HG02938 (cell line): ENCODE results near the gene HBS1L.

Experiments used
- ATAC-seq: cut with Tn5 transposase; IDR thresholded peaks from one replicate; pipeline ENCODE4 v1.9.1; 2021; ENCODE audit warnings: mild to moderate bottlenecking, moderate library complexity; ENCODE audit not compliant: unreplicated experiment

HBS1L gene

DNA sequence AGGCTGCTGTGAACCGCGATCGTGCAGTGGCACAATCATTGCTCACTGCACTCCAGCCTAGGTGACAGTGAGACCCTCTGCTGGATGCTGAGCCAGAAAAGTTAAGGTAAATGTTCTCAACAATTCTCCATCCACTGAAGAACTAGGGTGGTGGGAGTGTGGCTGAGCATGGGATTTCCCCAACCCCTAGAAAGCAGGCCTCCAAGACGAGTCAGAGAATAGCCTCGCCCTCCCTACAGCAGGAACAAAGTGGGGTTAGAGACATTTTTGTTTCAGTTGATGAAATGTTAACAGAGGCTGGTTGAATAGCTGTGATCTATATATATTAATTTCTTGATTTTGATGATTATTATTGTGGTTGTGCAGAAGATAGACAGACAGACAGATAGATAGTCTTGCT is 98.6 kb downstream of the HBS1L start:
- ATAC-seq, result no peak

DNA sequence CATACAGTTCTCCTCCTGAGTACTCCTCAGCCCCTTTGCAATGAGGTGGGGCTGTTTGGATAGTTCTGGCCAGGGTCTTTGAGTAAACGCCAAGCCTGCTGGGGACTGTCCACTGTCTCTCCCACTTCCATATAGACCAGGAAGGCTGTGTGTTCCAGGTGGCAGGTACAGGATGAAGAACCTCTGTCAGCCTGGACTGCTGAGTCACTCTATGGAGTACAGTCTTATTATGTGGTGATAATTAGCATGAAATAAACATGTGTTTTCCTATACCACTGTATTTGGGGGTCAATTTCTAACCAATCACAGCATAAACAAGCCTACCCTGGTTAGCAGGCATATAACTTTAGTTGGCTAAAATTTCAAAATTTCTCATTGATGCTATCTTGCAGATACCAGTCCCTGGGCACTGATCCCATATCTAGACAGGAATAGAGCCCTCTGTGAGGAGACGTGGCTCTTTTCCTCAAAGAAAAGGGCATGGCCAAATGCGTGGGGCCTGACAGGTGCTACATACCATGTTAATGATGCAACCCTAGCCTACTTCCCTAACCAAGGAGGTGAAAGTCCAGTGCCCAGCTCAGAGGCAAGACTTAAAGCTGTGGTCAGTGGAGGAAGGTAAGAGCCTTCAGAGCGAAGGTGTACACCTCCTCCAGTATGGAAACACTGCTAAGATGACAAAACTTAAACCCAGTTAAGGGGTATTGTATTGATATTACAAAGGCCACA is 100.2 kb downstream of the HBS1L start:
- ATAC-seq, result no peak

DNA sequence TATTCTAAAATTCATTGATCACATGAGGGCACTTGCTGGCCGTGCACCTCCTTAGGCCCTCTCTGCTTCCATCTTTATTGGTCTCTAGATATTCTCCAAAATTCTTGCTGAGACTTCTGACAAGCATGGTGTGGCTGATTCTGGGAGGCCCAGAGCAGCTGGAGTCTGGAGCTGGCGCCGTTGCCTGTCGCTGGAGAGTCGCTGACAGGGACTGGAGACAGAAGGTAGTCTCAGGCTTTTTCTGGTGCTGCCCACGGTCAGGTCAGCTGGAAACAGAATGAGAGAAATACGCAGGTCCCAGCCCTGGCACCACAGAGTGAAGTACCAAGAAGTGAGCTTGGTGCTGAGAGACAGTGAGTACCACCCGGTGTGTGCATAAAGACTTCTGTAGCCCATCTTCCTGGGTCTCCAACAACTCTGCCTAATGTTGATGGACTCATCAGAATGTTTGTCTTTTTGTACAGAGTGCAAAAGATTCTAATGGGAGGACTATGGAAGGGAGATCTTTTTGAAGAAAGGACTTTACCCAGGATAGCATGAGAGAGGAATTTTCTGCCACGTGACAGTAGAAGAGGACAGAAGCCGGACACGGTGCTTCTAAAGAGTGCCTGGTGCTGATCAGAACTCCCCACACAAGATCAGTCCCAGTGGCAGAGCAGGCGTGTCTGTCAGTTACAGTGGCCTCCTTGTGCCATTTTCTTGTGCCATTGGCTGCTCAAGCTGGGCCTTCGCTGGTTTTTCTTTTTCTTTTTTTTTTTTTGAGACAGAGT is 102.9 kb downstream of the HBS1L start:
- ATAC-seq, result no peak

DNA sequence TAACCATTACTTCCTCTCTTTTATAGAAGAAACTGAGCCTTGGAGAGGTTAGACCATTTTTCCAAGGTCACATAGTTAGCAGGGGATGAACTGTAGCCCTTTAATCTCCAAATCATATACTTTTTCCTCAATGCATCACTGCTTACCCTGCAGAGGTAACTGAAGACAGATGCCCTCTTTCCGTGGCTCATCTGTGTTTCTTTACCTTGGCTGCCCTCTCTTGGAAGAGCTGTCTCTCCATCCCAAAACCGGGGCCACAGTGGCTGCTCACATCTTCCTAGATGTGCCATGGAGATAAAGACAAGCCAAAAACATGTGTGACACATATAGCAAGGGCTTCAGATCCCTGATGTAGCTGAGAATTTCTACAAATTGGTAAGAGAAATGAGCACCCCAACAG is 104.1 kb downstream of the HBS1L start:
- no peak for ATAC-seq

DNA sequence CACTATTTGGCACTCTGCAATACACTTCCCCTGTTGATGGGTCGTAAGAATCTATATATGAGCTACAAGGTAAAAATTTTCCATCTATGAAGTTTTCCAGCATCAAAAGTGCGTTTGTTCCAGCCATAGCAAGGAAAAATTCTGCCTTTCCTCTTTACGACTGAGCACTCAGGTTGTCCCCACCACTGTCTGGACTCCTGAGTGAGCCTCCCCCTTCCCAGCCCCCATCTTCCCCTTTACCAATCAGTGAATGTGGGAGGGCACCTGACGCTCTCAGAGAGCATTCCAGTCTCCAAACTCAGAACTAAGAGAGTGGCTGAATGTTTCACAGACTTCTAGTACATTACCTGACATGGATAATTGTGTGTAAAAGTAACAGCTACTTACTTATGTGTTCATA is 104.7 kb downstream of the HBS1L start, which contains the start of gene ALDH8A1:
Gene ALDH8A1, minus strand, starts transcription at position 175 of the 400 bp plus-strand sequence. Its CDS starts 48 bp downstream, at position 127.
- ATAC-seq, result no peak

DNA sequence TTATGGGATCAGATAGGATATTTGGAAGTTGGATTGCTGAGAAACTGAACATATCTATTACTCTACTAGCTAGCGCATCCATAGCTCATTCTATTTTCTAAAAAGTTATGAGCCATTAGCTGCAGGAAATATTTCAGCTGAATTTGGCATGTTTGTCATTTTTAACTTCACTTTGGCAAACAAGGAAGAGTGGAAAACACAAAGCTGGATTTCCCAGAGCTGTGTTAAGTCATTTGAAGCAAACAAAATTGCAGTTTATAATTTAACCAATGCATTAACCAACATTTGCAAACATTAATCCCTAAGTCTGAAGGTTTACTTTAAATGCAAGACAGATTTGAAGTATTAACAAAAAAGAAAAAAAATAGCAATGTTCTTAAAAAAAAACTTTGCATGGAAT is 105.9 kb downstream of the HBS1L start:
- ATAC-seq, result no peak

DNA sequence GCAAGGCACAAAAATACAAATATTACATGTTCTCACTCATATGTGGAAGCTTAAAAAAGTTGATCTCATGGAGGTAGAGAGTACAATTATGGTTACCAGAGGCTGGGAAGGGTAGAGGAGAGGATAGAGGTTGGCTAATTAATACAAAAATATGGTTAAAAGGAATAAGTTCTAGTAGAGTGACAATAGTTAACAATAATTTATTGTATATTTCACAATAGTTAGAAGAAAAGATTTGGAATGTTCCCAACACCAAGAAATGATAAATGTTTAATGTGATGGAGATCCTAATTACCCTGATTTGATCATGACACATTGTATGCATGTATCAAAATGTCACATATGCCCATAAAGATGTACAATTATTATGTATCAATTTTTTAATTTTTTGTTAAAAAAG is 106.5 kb downstream of the HBS1L start:
- no peak for ATAC-seq

DNA sequence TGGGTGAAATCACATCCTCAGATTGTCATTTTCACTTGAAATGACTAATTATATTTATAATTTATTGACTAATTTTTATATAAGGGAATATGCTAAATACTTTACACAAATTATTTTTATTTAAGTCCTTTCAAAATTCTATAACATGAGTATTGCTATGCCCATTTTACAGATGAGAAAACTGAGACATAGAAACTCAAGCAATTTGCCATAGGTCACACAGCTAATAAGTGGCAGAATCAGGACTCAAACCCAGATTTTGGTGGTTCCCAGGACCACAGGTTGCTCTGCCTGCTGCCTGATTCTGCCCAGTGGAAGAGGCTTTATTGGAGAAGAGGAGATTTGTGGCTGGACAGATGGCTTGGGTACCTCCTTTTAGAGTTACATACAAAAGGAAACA is 109.6 kb downstream of the HBS1L start:
- no peak for ATAC-seq

DNA sequence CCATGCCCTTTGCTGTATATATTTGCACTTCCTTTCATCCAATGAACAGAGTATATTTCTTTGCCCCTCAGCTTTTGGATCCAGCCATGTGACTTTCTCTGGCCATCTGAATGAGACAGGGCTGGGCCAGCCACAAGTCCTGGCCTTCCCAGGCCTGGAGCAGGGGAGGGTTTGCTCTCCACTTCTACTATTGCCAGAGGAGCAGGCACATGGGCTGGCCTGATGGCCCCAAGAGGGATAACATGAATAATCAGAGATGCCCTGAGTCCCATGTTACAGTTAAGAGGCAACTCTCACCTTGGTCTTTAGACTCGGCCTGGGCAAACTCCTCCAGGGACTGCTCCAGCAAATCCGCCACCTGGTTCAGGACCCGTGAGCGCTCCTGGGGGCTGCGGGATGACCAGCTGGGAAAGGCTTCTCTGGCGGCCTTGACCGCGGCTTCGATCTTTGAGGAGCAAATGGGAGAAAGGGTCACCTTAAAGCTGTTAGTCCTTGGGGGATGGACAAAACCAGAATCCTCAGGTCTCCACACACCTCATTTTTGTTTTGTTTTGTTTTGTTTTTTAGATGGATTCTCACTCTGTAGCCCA is 111.0 kb downstream of the HBS1L start:
- ATAC-seq, result no peak

DNA sequence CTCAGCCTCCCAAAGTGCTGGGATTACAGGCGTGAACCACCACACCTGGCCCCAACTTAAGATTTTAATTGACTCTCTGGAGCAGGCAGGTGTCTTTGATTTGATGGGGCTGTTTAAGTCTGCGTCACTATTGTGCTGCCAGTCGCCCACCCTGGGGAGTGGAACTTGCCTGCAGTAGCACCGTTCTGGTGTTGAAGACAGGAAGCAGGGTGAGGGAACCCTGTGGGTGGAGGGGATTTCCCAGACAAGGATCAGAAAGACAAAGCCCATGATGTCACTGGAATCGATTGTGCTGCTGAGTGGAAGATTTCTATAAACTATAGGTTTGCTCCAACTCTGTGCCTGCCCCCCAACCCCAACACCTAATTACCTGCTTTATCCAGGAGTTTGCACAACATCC is 115.7 kb downstream of the HBS1L start:
- ATAC-seq, result peak; percentile 77

DNA sequence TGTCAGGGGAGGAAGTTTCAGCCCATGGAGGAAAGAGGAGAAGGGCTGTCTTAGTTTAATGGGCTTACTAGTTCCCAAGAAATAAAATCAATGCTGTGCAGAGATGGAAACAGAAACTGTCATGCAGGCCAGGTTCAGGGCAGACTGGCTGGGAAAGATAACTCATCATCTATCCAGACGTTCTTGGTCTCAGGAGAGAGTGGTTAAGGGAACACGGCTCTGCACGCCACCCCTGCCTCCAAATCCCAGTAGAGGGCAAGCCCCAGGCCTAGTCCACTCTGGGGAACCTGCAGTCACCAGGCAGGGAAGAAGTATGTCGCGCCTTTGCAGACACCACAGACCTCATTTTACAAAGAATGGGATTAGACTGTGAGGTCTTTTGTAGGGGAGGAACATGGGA is 117.2 kb downstream of the HBS1L start:
- no peak for ATAC-seq

DNA sequence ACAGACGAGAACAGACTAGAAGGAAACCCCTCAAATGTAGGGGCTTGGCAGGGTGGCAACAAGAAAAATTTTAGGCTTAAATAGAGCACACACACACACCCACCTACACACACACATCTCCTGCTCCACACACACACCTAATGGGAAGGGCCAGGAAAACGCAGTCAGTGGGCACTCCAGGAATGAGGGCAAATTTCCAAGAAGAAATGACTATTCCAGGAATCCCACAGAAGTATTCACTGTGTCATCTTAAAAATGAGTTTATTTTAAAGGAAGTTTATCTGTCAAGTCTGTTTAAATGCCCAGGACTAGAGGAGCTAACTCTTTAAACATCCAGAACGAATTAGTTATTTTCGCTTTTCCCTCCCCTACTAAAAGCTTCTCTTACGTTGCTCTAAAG is 117.7 kb downstream of the HBS1L start:
- no peak for ATAC-seq

DNA sequence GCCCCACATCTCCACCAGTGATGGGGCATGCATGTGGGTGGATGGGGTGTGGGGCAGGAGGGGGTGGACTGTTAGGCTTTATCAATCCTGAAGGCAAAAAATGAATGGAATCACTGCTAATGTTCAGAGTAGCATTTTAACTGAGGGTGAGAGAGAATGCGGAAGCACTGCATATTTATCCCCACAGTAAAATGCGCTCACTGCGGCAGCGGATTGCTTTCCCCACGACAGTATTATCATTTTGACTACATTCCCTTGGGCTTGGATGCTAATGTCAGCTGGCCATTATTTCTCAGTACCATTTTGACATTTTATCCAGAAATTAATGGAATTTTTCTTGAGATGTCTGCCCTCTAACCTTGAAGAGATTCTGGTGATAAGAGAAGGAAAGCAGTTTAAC is 118.1 kb downstream of the HBS1L start:
- ATAC-seq, result no peak

DNA sequence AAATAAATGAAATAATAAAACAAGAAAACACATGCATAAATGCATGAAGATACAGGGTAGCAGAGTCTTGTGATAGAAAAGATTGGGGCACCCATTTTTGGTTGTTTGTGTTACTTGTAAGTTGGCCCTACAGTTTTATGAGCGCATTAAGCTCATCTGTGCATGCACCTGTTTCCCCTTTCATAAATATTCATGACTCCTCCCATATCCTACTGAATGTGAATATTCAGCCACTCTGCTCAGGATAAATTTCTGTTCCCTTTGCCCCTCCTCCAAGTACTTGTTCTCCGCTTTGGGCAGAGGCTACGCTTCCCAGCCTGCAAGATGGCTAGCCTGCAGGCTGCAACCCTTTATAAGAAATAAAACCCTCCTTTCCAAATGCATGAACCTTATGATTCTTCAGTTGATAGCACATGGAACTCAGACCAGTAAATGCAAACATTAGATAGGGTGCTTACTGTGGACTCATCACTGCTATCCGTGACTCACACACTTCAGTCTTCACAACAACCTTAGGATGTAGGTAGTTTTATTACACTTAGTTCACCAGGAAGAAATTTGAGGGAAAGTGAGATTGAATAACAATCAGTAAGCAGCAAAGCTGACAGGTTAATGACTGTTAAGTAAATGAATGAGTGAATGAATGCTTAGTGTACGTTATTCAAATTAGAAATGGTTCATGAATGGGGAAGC is 119.7 kb downstream of the HBS1L start:
- no peak for ATAC-seq

DNA sequence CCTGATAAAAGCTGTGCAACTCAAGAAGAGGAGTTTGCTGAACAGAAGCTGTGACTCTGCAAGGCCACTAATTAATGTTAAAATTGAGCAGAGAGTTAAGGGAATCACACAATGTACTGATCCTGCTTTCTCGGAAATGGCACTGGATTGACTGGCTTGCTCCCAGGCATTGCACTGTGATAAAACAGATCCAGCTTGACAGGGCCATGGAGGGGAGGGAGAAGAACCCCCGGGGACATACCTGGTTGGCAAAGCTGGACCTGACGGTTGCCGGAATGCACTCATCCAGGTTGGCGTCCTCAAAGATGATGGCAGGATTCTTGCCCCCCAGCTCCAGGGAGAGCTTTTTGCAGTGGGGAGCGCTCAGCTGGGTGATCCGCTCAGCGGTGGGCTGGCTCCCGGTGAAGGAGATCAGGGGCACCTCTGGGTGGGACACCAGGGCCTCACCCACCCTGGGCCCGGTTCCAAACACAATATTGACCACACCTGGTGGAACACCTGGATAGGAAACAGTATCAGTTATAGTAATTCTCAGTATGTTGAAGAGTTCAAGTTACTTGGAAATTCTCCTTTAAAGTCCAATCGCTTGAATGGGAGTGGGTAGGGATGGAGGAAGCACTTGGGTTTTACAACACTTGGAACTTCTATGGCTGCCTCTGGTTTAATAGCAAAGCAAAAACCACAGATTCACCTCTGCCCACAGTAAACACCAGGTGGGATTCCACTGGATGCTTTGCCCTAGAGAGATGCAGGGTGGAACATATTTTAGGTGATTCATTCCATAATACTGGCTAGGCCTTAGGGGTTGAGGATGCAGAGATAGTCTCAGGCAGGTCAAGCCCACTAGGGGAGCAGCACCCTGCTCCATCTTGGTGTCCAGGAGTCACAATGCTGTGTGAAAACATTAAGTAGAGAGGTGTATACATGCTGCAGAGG is 121.8 kb downstream of the HBS1L start:
- no peak for ATAC-seq

DNA sequence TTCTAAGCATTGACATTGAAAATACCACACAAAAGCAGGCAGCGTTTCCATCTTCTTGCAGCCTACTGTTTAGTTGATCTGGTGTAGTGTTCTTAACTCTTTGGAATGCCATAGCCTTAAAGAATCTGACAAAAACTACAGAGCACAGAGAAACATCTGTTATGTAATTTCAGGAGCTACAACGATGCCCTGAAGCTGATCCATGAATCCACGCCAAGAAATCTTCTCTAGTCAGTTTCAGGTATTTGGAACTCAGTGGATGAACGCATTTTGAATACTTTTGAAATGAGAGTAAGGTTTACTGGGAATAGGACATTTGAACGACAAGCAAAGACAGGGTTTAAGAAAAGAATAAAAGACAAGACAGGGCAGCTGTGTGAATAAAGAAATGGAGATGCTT is 122.5 kb downstream of the HBS1L start:
- no peak for ATAC-seq

DNA sequence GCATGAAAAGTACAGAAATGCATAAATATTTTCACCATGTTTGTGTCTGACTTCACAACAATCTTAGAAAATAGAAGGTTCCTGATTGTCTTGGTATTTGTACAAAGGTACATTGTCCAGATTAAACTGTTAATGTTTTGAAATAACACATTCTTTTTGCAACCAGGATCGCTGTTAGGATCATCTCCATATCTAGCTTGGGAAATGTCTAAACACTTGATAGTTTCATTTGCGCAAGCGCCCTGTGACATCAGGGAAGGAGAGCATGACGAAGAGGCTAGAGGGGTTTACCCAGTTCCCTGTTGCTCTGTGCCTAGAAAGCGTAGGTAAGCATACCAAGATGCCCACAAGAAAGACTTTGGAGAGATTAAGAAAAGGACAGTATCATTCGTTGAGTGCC is 124.2 kb downstream of the HBS1L start:
- no peak for ATAC-seq

DNA sequence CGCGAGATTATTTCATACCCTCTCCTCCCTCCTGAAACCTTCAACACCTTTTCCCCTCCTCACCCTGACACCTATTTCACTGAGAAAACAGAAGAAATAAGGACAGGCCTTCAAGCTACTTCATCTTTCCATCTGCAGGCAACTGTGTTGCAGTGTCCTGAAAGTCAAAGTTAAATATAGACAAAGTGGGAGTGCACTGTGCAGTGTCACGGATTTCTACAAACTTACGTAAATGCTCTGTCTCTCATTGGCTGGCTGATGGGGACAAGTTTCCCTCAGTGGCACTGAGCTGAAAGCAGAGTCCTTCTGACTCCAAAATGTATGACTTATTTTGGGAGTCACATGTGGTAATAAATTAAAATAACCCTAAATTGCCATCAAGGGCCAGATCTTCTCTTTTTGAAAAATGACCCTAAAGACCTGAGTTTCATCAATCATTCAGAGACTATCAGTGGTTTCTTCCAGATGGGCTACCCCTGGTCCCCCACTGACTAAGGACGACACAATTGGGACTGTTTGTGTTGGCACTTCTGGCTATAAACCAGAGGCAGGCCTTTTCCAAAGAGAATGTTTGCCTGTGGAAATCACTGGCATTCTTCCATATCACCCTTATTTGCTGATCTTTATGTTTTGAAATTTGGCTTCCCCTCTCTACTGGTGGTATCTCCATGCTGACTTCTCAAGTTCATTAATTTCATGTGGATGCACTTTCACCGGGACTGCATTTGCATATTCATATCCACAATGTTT is 126.3 kb downstream of the HBS1L start:
- ATAC-seq, result no peak

DNA sequence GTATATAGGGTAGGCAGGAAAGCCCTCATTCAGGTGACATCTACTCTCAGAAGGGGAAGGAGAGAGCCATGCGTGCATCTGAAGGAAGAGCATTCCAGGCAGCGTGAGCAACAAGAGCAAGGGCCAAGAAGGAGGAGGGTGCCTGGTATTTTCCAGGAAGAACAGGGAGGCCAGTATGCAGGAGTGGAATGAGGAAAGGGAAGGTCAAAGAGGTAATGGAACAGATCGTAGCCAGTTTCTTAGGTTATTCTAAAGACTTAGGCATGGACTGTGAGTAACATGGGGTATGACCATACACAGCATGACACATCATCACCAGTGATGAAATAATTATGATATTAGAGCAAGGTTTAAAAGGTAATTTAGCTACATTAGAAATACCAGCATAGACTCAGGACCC is 128.8 kb downstream of the HBS1L start:
- ATAC-seq, result no peak
